Fibroblast of pulmonary artery (primary cell): ENCODE data around the gene AFMID.

Source experiments
- DNase-seq: peaks from one replicate; pipeline ENCODE4 v3.0.0-alpha.2; 2010; ENCODE audit warnings: low read depth
- H3K4me3 ChIP-seq: replicated peaks from 2 replicates; pipeline ENCODE4 v1.5.1; 2011; ENCODE audit warnings: low read depth, mild to moderate bottlenecking, control low read depth, low read length, moderate library complexity
- TF ChIP-seq, protein P1 (sequence below): IDR thresholded peaks from 2 replicates; pipeline ENCODE4 v1.5.1; 2011; ENCODE audit warnings: mild to moderate bottlenecking, control low read depth, low read length, inconsistent platforms; ENCODE audit errors: missing control alignments

Gene AFMID

GRCh38 chr17:78247304-78247703 is 60.1 kb downstream of the AFMID start:
- no peak overlapping the region for H3K4me3 ChIP-seq
- DNase-seq: no peak
- TF ChIP-seq, protein P1, sequence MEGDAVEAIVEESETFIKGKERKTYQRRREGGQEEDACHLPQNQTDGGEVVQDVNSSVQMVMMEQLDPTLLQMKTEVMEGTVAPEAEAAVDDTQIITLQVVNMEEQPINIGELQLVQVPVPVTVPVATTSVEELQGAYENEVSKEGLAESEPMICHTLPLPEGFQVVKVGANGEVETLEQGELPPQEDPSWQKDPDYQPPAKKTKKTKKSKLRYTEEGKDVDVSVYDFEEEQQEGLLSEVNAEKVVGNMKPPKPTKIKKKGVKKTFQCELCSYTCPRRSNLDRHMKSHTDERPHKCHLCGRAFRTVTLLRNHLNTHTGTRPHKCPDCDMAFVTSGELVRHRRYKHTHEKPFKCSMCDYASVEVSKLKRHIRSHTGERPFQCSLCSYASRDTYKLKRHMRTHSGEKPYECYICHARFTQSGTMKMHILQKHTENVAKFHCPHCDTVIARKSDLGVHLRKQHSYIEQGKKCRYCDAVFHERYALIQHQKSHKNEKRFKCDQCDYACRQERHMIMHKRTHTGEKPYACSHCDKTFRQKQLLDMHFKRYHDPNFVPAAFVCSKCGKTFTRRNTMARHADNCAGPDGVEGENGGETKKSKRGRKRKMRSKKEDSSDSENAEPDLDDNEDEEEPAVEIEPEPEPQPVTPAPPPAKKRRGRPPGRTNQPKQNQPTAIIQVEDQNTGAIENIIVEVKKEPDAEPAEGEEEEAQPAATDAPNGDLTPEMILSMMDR: no peak

- no peak overlapping the region for H3K4me3 ChIP-seq
- TF ChIP-seq, protein P1: no peak
These were observed 61.1 kb downstream of the AFMID start for GRCh38 chr17:78248051-78248914.

DNA sequence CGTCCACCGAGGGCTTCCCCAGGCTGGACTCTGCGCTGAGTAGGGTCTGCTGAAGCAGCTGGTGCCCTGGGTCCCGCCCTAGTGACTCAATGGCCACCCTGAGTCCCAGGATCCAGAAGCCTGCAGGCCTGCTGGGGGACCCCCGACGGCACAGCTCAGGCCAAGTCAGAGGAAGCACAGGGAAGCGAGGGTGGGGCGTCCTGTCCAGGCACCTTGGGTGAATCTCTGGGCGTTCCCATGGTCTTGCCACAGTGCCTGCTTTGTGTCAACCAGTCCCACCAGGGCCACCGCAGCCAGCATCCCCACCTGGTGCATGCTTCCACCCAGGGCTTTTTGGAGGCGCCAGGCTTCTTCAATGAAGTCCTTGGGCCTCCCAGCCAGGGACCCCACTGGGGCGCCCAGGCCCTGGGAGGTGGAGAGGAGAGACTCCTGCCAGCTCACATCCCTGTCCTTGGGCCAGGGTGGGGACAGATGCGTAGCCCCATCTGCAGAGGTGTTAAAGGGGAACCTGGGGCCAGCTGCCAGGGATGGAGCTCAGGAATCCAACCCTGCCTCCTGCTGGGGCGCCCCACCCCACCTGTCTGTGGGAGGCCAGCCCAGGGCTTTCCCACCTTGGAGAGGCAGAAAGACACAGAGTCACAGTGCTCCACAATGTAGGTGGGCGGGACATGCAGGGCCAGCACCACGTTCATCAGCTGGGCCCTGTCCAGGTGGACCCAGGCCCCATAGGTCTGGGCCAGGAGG is 62.1 kb downstream of the AFMID start:
- no peak overlapping the region for H3K4me3 ChIP-seq

More at GRCh38 chr17:78248051-78248914, 61.1 kb downstream of the AFMID start:
- DNase-seq: no peak

GRCh38 chr17:78249818-78250806 is 63.0 kb downstream of the AFMID start:
- H3K4me3 ChIP-seq: no peak overlapping the region
- TF ChIP-seq, protein P1: no peak
- DNase-seq: no peak

More for the DNA sequence above, 62.1 kb downstream of the AFMID start:
- TF ChIP-seq, protein P1: no peak
- no peak for DNase-seq

- no peak overlapping the region for H3K4me3 ChIP-seq
- TF ChIP-seq, protein P1: peak; percentile 94
- DNase-seq: peak; percentile 86
These were observed 64.0 kb downstream of the AFMID start for GRCh38 chr17:78250891-78251772.
